Activated naive CD8-positive, alpha-beta T cell treated with anti-CD3 and anti-CD28 coated beads, Interleukin-2, amount 50 U/mL, for 24 hours (primary cell): ENCODE results near the gene ADAMTSL3.

Source experiments
- ATAC-seq: fragments of 150-1000 bp; cut with Tn5 transposase; one replicate; pipeline ENCODE4 v1.10.0; 2021
- DNase-seq: peaks from one replicate; pipeline ENCODE4 v3.0.0; 2021
- H3K27ac Mint-ChIP-seq: one replicate; pipeline ENCODE4 v1.8.0; 2021; ENCODE audit warnings: mild to moderate bottlenecking, mixed read lengths
- H3K27me3 Mint-ChIP-seq: one replicate; pipeline ENCODE4 v1.8.0; 2021; ENCODE audit warnings: mixed read lengths
- H3K36me3 Mint-ChIP-seq: one replicate; pipeline ENCODE4 v1.8.0; 2021; ENCODE audit warnings: low read depth, mixed read lengths
- H3K4me1 Mint-ChIP-seq: one replicate; pipeline ENCODE4 v1.8.0; 2021; ENCODE audit warnings: mixed read lengths
- H3K4me3 Mint-ChIP-seq: one replicate; pipeline ENCODE4 v1.8.0; 2021; ENCODE audit warnings: mild to moderate bottlenecking, moderate library complexity, mixed read lengths
- H3K9me3 Mint-ChIP-seq: one replicate; pipeline ENCODE4 v1.8.0; 2021; ENCODE audit warnings: mixed read lengths

Gene ADAMTSL3

DNA sequence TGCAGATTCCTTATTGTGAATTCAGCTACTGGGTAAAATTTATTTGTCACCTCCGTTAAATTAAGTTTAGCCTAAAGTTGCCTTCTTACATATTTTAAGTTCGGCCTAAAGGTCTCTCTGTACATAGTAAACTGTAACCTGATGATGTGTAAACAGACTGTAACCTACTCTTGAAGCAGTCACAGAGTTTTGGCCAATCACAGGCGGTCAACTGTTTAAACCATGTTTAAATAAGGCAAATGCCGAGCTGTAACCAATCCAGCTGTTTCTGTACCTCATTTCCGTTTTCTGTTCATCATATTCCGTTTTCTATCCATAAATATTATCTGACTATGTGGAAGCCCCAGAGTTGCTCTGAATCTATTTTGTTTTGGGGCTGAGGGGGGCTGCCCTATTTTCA lies 2.4 kb upstream of the ADAMTSL3 start:
- DNase-seq (no peak), ATAC-seq (no peak)
- no peaks in the 10 kb centered on the region for H3K4me1 Mint-ChIP-seq
- H3K36me3 Mint-ChIP-seq = no peaks in the 10 kb centered on the region
- H3K4me3 Mint-ChIP-seq = no peak overlapping the region
- H3K27me3 Mint-ChIP-seq = peaks cover 28% of the 10 kb centered on the region
- H3K27ac Mint-ChIP-seq = no peak overlapping the region
- H3K9me3 Mint-ChIP-seq = no peaks in the 10 kb centered on the region

DNA sequence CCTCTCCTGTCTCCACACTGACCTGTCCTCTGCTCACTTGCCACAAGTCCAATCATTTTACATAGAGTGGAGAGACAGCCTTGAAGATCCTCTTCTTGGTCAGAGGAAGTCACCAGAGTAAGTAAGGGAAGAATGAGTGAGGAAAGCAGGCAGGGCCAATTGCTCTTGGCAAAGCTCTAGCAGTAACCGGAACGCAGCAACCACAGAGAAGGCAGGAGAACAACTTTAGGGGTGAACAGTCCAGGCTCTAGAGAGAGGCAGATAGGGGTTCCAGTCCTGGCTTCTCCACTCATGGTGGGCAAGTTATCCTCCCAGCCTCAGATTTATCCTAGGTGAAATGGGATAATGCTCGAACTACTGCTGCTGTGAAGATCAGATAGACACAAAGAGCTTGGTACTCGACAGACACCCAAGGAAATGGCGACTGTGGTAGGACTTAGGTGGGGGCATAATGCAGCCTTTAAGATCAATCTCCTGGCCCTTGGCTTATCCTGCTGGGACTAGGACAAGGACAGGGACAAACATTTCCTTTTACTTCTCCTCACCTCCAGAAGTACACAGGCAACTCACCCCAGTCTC lies 1.2 kb upstream of the ADAMTSL3 start:
- Mint-ChIP-seq H3K4me1 (no peaks in the 10 kb centered on the region), H3K27ac (no peak overlapping the region), H3K27me3 (peaks cover 29% of the 10 kb centered on the region), H3K36me3 (no peaks in the 10 kb centered on the region), H3K9me3 (no peaks in the 10 kb centered on the region), H3K4me3 (no peak overlapping the region)
- DNase-seq (no peak), ATAC-seq (no peak)

DNA sequence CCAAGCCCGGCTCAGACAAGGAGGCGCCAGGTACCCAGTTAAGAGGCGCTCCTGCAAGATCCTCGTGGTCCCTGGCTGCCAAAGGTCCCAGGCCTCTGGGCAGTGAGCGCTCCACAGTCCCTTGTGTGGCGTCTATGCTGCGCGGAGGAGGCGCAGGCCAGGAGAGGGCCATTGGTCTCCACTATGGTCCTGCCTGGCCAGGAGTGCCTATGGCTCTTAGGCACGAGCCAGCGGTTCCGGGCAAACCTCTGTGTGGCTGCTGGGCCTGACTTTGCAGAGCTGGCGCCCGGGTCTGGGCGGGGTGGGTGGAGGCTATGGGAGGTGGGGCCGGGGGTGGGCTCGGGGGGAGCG lies 660 bp upstream of the ADAMTSL3 start:
- ATAC-seq (no peak), DNase-seq (no peak)
- Mint-ChIP-seq H3K27me3 (peaks cover 29% of the 10 kb centered on the region), H3K9me3 (no peaks in the 10 kb centered on the region), H3K27ac (no peak overlapping the region), H3K4me1 (no peaks in the 10 kb centered on the region), H3K36me3 (no peaks in the 10 kb centered on the region), H3K4me3 (no peak overlapping the region)

DNA sequence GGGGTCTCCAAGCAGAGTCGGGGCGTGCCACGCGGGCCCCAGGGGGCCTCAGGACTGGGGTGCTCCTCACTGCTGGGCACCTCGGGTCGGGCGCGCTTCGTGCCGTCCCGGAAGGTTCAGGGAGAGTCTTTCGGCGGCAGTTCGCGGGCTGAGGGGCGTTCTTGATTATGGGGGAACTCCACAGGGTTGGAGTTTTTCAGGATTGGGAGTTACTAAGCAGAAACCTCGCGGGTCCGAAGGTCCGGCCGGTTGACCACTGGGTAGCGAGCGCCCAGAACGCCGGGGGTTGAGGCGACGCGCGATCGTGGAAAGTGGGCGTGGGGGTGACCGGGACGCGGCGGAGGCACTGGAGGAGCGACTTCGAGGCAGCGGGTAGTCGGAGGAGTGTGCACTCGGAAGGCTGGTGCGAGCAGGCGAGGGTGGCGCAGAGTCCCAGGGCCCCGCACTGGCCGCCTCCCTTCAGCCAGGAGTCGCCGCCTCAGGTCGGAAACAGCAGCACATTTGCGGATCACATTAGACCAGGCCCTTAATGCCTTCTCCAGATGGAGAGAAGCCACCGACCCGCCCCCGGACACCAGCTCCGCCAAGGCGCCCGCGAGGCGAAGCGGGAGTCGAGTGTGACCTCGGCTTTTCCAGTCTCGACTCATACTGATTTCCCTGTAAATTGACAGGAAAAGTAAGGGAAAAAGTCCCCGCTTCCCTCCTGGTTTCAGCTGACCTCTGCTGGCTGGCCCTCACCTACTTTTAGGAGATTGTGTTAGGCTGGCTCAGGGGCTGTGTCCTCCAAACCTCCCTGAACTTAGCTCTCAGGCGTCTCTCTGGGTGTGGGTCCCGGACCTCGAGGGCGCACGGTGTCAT lies 685 bp downstream of the ADAMTSL3 start:
- Mint-ChIP-seq H3K36me3 (no peaks in the 10 kb centered on the region), H3K4me3 (no peak overlapping the region), H3K27ac (no peak overlapping the region), H3K9me3 (peaks cover 5% of the 10 kb centered on the region), H3K27me3 (peaks cover 29% of the 10 kb centered on the region), H3K4me1 (no peaks in the 10 kb centered on the region)
- ATAC-seq = no peak
- DNase-seq = no peak

DNA sequence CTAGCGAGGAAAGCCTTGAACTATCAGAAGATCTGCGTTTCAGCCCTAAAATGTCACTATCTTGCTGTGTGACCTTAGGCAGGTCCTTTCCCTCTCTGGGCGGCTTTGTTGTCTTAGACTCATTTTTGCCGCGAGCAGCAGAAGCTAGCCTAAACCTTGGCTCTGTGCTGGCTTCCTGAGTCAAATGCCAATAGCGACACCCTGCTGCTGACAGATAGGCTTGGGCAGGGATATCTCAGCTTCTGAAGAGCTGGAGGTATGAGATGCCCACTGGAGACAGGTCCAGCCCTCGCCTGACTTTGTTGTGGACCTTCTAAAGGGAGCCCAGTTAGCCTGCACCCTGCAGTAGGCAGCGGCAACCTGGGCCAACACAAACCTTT lies 1.3 kb downstream of the ADAMTSL3 start:
- Mint-ChIP-seq H3K27me3 (peaks cover 29% of the 10 kb centered on the region), H3K36me3 (no peaks in the 10 kb centered on the region), H3K9me3 (peaks cover 5% of the 10 kb centered on the region), H3K4me1 (no peaks in the 10 kb centered on the region), H3K4me3 (no peak overlapping the region), H3K27ac (no peak overlapping the region)
- DNase-seq (no peak), ATAC-seq (peak; percentile 27)

DNA sequence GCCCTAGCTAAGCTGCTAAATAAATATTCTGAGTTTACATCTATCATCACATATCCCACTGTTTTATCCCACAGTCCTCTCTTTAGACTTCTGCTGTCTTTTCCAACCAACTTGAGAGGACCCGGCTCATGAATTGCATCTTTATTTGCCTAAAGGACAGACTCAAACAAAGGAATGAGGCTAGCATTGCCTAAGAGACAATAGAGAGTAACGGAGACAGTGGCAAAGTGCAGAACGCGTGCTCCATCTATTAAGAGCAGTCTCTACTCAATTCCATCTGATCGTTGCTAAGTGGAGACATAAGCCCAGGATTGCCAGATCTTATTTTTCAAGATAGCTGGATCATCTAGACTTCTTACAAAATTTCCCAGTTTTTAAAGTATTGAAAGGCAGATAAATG lies 2.3 kb downstream of the ADAMTSL3 start:
- no peak overlapping the region for H3K4me3 Mint-ChIP-seq
- no peak overlapping the region for H3K27ac Mint-ChIP-seq
- DNase-seq (no peak), ATAC-seq (no peak)
- H3K27me3 Mint-ChIP-seq = peaks cover 29% of the 10 kb centered on the region
- H3K9me3 Mint-ChIP-seq = peaks cover 5% of the 10 kb centered on the region
- H3K36me3 Mint-ChIP-seq = no peaks in the 10 kb centered on the region
- H3K4me1 Mint-ChIP-seq = no peaks in the 10 kb centered on the region

DNA sequence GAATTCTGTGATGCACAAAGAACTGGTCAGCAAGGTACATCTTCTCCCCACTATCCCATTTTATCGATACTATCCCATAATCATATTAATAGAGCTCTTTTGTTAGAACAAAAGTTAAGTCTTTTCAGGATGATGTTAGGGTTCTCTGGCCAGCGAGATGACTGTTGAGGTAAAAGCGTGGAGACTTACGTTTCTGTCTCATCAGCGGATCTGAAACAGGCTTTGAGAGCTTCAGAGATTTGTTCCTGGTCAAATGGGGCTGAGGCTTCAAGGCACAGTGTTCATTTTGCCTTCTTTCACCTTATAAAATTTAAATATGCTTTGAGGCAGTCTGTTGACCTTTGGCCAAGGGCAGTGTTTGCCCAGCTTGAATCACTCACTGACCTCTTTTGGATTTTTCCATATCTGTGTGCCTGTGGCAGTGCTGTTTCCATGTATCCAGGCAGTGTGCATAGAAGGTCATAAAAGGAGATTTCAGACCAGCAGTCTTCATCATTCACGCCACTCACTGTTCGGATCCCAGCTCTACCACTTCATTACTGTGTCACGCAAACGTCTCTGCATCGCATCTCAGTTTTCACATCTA lies 3.1 kb downstream of the ADAMTSL3 start:
- H3K4me3 Mint-ChIP-seq = no peak overlapping the region
- H3K27me3 Mint-ChIP-seq = peaks cover 25% of the 10 kb centered on the region
- peaks cover 5% of the 10 kb centered on the region for H3K9me3 Mint-ChIP-seq
- ATAC-seq (no peak), DNase-seq (no peak)
- no peaks in the 10 kb centered on the region for H3K36me3 Mint-ChIP-seq
- H3K4me1 Mint-ChIP-seq = no peaks in the 10 kb centered on the region
- no peak overlapping the region for H3K27ac Mint-ChIP-seq

DNA sequence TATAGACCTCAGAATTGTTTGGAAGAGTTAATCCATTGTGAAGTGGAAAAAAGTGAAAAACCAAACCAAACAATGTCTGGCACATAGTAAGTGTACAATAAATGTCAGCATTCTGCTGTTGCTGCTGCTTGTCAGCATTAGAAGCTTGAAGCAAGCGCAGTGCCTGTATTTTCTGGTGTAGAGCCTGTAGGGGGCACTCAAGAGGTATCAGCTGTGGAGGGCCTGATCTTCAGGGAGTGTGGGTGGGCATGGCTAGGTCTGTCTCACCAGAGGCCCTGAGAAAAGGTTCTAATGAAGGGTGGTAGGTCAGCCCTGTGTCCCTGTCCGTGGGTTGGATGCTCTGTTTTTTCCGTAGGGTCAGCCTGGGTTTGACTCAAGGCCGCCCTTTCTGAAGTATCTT lies 3.6 kb downstream of the ADAMTSL3 start:
- H3K27me3 Mint-ChIP-seq = peaks cover 21% of the 10 kb centered on the region
- H3K4me3 Mint-ChIP-seq = no peak overlapping the region
- H3K9me3 Mint-ChIP-seq = peaks cover 5% of the 10 kb centered on the region
- H3K27ac Mint-ChIP-seq = no peak overlapping the region
- DNase-seq (no peak), ATAC-seq (no peak)
- no peaks in the 10 kb centered on the region for H3K4me1 Mint-ChIP-seq
- no peaks in the 10 kb centered on the region for H3K36me3 Mint-ChIP-seq

DNA sequence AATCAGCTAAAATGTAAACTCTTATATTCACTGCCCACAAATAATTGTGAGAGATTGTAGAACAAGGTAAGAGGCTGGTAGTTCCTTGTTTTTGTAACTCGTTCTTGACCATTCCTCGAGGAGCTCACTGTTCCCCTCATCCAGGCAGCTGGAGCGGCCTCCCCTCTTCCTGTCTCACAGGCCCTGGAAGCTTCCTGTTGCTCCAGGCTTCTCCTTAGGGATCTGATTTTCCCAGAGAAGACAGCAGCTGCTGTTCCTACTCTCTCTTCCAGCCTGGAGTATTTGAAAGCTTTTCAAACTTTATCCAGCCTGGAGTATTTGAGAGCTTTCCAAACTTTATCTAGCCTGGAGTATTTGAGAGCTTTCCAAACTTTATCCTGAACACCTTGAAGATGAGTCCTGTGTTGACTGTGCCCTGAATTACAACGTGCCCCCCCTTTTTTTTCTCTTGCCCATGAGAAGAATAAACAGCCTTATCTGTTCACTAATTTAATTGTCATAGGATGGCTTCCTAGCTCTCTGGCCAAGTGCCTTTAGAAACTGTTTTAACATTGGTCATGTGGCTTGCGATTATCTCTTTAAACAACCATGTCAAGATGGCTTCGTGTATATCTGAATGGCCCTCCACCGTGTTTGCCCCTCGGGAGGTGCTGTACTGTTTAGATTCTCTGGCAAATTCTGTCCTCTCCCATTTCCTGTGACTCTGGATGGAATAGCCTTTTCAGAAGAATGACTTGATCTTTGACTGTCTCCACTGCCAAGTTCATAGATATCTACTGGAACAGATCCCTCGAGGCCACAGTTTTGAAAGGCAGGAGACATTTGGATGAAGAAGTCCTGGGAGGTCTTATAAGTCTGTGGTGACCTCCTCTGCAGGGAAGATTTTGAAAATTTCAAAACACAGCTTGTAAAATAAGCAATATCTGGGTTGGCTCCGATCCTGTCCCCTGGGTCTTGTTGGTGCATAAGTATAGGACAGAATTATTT lies 4.8 kb downstream of the ADAMTSL3 start:
- DNase-seq = no peak
- no peak overlapping the region for H3K27ac Mint-ChIP-seq
- no peaks in the 10 kb centered on the region for H3K4me1 Mint-ChIP-seq
- ATAC-seq = no peak
- peaks cover 14% of the 10 kb centered on the region for H3K27me3 Mint-ChIP-seq
- no peak overlapping the region for H3K4me3 Mint-ChIP-seq
- H3K36me3 Mint-ChIP-seq = no peaks in the 10 kb centered on the region
- peaks cover 5% of the 10 kb centered on the region for H3K9me3 Mint-ChIP-seq

DNA sequence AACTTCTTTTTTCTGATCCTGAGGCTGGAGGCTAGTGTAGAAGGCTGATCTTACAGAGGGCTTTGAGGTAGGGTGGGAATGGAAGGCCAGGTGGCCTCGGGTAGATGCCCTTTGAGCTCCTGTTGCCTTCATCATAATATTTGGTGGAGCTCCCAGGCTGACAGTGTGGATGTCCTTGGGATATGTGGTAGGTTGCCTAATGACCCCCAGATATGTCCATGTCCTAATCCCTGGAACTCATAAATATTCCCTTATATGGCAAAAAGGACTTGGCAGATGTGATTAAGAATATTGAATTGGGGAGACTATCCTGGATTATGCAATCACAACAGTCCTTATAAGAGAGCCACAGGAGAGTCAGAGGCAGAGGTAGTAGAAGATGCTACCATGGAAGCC lies 5.5 kb downstream of the ADAMTSL3 start:
- ATAC-seq (no peak), DNase-seq (no peak)
- no peaks in the 10 kb centered on the region for H3K4me1 Mint-ChIP-seq
- H3K4me3 Mint-ChIP-seq = no peak overlapping the region
- peaks cover 13% of the 10 kb centered on the region for H3K27me3 Mint-ChIP-seq
- H3K9me3 Mint-ChIP-seq = peaks cover 5% of the 10 kb centered on the region
- H3K36me3 Mint-ChIP-seq = no peaks in the 10 kb centered on the region
- H3K27ac Mint-ChIP-seq = no peak overlapping the region

DNA sequence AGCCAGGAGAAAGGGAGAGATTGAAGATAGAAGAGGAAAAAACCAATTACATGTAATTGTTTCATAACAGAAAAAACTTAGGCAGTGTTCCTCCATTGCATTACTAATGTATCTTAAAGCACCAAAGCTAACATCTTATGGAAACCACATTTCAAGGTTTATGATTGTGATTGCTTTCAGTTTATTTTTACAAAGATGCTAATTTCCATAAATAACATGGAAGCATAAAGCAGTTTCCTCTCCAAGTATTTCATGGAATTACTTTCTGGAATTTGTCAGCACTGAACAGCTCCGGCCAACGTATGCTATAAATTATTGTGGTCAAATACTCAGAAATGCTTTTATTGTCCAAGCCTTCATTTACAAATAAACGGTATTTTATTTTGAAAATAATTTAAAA lies 11.6 kb downstream of the ADAMTSL3 start:
- H3K4me1 Mint-ChIP-seq = no peaks in the 10 kb centered on the region
- no peak overlapping the region for H3K4me3 Mint-ChIP-seq
- H3K27me3 Mint-ChIP-seq = peaks cover 2% of the 10 kb centered on the region
- H3K36me3 Mint-ChIP-seq = no peaks in the 10 kb centered on the region
- ATAC-seq = no peak
- H3K9me3 Mint-ChIP-seq = no peaks in the 10 kb centered on the region
- DNase-seq = no peak
- H3K27ac Mint-ChIP-seq = no peak overlapping the region

DNA sequence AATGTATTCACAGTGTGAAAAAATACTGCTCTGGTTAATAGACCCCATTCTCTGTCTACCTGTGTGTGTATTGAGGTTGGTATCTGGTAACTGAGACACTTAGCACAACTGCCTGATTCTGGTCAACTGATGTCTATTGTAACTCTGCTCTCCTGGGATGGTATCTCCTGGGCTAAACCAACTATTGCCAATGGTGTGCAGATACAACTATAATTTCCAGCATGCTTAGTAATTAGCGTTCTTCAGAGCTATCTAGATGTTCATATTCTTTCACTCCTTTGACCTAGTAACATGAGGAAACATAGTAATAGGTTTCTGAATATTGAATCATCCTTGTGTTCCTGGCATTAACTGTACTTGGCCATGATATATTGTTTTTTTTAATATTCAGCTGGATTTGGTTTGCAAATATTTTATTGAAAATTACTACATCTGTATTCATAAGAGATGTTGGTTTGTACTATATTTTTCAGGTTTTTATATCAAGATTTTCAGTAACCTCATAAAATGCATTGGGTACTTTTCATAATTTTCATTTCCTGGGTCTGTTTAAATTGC lies 16.8 kb downstream of the ADAMTSL3 start:
- H3K27ac Mint-ChIP-seq = no peak overlapping the region
- H3K4me3 Mint-ChIP-seq = no peak overlapping the region
- H3K9me3 Mint-ChIP-seq = peaks cover 4% of the 10 kb centered on the region
- no peak for ATAC-seq
- no peaks in the 10 kb centered on the region for H3K4me1 Mint-ChIP-seq
- no peak for DNase-seq
- no peaks in the 10 kb centered on the region for H3K36me3 Mint-ChIP-seq
- H3K27me3 Mint-ChIP-seq = no peaks in the 10 kb centered on the region

DNA sequence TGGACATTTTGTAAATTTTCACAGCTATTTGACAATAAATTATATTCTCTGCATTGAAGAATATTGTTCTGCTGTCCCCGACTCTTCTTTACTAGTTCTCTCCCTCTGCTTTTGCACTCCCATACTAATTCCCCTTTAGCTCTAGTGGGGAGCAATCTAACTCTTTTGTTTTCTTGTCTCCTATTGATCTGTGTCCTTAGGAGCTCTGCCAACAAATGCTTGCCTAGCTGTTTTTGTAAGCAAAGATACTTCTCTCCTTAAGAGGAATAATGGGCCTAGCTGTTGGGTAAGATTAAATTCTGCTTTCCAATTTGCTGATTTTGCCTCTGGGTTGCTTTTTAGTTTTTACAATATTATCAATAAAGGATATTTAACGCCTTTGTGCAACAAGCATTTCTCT lies 17.7 kb downstream of the ADAMTSL3 start:
- ATAC-seq (no peak), DNase-seq (no peak)
- Mint-ChIP-seq H3K4me3 (no peak overlapping the region), H3K27ac (no peak overlapping the region), H3K4me1 (no peaks in the 10 kb centered on the region), H3K36me3 (no peaks in the 10 kb centered on the region), H3K27me3 (no peaks in the 10 kb centered on the region), H3K9me3 (peaks cover 7% of the 10 kb centered on the region)

DNA sequence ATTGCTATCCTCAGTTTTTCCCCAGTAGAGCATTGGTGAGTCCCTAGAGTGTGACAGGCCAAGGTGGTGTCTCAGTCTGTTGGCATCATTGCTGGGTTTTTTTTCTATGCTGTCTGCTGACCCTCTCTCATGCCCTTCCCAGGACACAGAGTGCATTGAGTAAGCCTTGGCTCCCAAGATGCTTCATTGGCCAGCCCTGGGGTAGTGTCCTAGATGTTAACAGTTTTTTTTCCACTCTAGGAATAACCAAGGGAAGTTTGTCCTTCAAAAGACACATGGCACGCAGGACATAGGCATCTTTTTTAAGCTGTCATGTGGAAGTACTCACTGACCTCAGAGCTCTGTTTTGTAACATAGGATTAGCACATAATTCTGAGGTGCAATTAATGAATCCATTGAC lies 19.5 kb downstream of the ADAMTSL3 start:
- Mint-ChIP-seq H3K27me3 (no peaks in the 10 kb centered on the region), H3K4me1 (no peaks in the 10 kb centered on the region), H3K4me3 (no peak overlapping the region), H3K9me3 (peaks cover 7% of the 10 kb centered on the region), H3K27ac (no peak overlapping the region), H3K36me3 (no peaks in the 10 kb centered on the region)
- DNase-seq (no peak), ATAC-seq (no peak)
